RWPE1 (cell line): ENCODE results near the gene C5orf22.
A peak's percentile ranks its signal among the peaks of the same experiment; 100 is the strongest.

Experiments
- CTCF ChIA-PET: fragments of 350-600 bp; sonication (Branson Sonifier 250); formaldehyde crosslinking; extraction: SDS; loops from one replicate; lab custom pipeline; 2021; lab: Yijun Ruan, JAX
- POLR2A ChIA-PET: fragments of 400-600 bp; formaldehyde crosslinking; extraction: SDS; loops from one replicate; lab custom pipeline; 2020; ENCODE audit warnings: antibody characterized with exemption; ENCODE audit not compliant: low non-redundant PET; lab: Yijun Ruan, JAX
- DNase-seq: peaks from one replicate; pipeline ENCODE4 v3.0.0; 2012; ENCODE audit warnings: low spot score
- H3K27ac ChIP-seq: fragments of 450-650 bp; 2 replicates; pipeline ENCODE4 v1.5.1; 2017
- TF ChIP-seq, protein P1 (sequence below): fragments of 450-650 bp; conservative IDR thresholded peaks from 2 replicates; pipeline ENCODE4 v1.5.1; 2017; ENCODE audit warnings: low read depth, mild to moderate bottlenecking

C5orf22 gene

DNA sequence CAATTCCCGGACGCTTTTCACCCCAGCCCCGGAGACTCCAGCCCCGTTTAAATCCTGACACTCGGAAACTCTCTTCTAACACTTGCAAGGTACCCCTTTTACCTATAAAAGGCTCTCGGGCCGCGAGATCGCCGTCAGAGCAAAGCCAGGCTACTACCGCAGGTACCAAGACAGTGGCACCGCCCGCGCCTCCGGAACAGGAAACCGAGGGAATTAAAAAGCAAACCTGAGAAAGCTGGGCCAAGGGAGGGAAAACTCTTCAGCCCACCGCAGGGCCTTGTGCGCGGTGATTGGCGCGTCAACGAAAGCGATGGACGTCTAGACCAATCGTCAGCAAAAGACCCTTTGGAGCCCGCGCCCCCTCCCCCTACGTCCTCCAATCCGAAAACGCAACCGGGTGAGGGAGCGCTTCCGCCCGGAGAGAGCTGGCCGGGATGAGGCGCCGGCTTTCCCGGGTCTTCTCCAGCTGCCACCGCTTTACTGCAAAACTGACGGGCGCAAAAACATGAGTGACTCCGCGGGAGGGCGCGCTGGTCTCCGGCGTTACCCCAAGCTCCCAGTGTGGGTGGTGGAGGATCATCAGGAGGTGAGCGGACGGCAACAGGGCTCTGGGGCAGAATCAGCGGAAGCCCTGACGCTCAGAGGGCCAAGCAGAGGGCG, at the start of gene C5orf22, which contains the start of gene DROSHA:
Gene C5orf22 (plus strand): TSS at position 414 of the 660 bp plus-strand sequence. CDS start 92 bp downstream, at position 506.
Gene DROSHA (minus strand): TSS at position 206 of the 660 bp plus-strand sequence. CDS start 3,034 bp downstream, outside the sequence.
- CTCF ChIA-PET = interaction anchor here (0.6 kb wide), 1 partner anchor 367 kb away, joined by 5 read pairs; no protein-coding TSS in a partner anchor
- peak within 1 kb of the TSS; percentile 80 for H3K27ac ChIP-seq
- DNase-seq = peak; percentile 98
- POLR2A ChIA-PET = no interaction called here
- TF ChIP-seq, protein P1, sequence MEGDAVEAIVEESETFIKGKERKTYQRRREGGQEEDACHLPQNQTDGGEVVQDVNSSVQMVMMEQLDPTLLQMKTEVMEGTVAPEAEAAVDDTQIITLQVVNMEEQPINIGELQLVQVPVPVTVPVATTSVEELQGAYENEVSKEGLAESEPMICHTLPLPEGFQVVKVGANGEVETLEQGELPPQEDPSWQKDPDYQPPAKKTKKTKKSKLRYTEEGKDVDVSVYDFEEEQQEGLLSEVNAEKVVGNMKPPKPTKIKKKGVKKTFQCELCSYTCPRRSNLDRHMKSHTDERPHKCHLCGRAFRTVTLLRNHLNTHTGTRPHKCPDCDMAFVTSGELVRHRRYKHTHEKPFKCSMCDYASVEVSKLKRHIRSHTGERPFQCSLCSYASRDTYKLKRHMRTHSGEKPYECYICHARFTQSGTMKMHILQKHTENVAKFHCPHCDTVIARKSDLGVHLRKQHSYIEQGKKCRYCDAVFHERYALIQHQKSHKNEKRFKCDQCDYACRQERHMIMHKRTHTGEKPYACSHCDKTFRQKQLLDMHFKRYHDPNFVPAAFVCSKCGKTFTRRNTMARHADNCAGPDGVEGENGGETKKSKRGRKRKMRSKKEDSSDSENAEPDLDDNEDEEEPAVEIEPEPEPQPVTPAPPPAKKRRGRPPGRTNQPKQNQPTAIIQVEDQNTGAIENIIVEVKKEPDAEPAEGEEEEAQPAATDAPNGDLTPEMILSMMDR = no peak

DNA sequence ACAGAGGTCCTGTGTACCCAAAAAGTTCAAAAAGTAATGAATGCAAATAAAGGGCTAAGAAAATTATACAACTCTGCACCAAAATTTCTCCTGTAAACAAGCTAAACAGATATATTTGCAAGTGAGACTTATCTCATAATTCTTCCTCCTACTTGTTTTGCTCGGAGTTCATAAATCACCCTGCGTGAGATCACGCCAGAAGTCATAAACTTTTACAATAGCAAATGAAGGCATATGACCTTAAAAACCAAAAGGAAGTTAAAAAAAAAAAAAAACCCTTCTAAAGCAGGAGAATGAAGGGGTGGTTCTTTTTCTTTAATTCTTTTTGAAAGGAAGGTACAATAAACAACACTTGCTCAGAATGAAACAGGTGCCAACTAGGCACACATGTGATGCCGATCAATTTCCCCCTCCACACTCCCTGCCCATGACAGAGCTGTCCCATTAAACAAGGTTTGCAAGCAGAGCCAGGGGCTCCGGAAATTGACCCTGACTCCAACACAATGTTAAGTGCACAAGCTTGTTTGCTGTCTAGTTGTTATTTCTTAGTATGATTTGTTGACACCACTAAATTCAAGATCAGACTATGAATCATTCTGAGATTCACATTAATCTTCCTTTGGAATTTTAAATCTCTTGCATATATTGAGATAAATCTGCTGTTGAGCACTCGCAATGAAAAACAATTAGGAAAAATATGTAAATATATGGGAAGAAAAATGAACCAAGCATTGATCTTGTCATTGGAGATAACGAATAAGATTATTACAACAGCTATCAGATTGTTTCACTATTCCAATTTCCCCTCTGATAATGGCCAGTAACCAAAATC, 46.5 kb upstream of the C5orf22 start:
- ChIA-PET CTCF (no interaction called here), POLR2A (no interaction called here)
- TF ChIP-seq, protein P1 = no peak
- no peak overlapping the region for H3K27ac ChIP-seq
- DNase-seq = no peak

DNA sequence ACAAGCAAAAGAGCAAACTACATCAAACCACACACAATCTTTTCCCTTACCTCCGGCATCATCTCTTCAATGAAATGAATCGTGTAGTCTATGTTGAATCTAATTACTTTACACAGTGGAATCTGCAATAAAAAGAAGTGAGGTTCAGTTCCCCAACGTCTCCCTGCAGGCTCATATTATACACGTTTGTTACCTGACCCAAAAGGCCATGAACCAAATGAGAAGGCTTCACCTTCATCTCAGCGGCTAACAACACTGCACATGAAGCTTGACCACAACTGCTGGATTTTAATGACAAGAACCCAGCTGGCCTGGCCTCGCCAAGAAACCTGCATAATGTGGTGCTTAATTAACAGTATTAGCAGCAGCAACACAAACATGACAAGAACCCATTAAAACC, 45.7 kb upstream of the C5orf22 start:
- TF ChIP-seq, protein P1 = no peak

DNA sequence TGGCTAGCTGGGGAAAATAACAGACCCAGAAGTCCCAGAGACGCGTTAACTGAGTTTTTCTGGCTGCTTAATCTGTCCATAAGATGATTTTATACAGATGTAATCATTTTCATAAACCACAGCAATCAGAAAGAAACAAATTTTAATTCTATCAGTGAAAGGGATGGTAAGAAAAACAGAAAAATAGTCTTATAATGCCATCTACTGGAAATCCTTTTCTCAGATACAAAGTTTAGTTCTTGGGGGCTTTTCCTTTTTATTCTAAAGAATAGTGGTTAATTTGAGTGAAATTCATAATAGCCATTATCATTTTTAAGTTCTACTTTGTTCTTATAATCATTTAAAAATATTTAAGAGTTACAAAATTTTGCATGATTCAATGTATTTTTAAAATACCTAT, 44.6 kb upstream of the C5orf22 start:
- TF ChIP-seq, protein P1 = no peak
- H3K27ac ChIP-seq = no peak overlapping the region
- no peak for DNase-seq
- ChIA-PET POLR2A (no interaction called here), CTCF (no interaction called here)

More for the DNA sequence above, 45.7 kb upstream of the C5orf22 start:
- POLR2A ChIA-PET = no interaction called here
- no peak overlapping the region for H3K27ac ChIP-seq
- CTCF ChIA-PET = interaction anchor here (0.6 kb wide), 1 partner anchor 94 kb away, joined by 3 read pairs; no protein-coding TSS in a partner anchor
- no peak for DNase-seq

DNA sequence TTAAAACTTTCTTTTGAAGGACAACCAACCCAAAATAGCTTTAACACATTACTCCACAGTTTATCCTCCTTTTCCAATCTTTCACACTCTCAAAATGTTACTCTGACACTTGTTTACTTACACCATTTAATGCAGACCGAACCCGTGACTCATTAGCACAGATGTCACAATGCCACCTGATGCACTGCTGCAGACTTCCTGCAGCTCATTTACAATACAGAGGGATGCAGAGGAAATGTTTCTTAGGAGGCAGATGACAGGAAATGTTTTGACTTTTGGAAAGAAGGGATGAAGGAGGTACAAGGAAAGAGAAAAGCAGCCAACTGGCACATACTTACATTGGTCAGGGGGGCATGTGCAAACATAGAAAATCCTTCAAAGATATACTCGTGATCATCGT, 39.2 kb upstream of the C5orf22 start:
- TF ChIP-seq, protein P1 = no peak
- POLR2A ChIA-PET = no interaction called here
- CTCF ChIA-PET = no interaction called here
- no peak for DNase-seq
- no peak overlapping the region for H3K27ac ChIP-seq

DNA sequence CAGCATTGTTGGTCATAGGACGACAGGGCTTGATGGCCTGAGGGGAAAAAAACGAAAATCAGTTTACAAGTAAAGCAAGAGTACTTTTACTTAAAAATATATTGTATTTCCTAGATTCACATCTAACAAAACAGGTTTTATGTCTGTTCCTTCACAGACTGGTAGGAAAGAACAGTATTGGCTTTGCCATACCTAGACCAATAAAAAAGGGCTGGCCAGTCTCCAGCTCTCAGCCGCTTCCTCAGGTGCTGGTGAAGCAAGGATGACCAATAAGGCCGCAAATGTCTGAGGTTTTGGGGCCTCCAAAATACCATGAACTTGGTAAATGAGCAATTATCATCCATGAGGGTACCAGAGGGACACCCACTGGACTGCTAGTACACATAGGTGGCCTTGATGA, 36.8 kb upstream of the C5orf22 start:
- ChIA-PET POLR2A (no interaction called here), CTCF (interaction anchor here (0.6 kb wide), 1 partner anchor 347 kb away, joined by 5 read pairs; no protein-coding TSS in a partner anchor)
- TF ChIP-seq, protein P1 = no peak
- no peak for DNase-seq
- H3K27ac ChIP-seq = no peak overlapping the region
